Testis (tissue), 3 donors: ENCODE data around the gene MMP28. TPM values are rescaled to one million over a fixed set of nuclear protein-coding genes. Genes with fewer than 3 reads are reported as not detected.

Source experiments
- DNase-seq: peaks from one replicate; pipeline ENCODE4 v3.0.0-alpha.2; 2019
- H3K27ac ChIP-seq, 2 donors: fragments of 200-600 bp; sonication (generic); one replicate each; pipeline ENCODE4 v1.5.1; 2019
- H3K27me3 ChIP-seq: fragments of 200-600 bp; sonication (generic); one replicate; pipeline ENCODE4 v1.5.1; 2019
- H3K36me3 ChIP-seq: fragments of 200-600 bp; sonication (generic); one replicate; pipeline ENCODE4 v1.5.1; 2017; ENCODE audit warnings: low read depth; ENCODE audit errors: missing control alignments
- H3K4me1 ChIP-seq: fragments of 200-600 bp; sonication (generic); one replicate; pipeline ENCODE4 v1.5.1; 2019
- H3K4me3 ChIP-seq, 2 donors: fragments of 200-600 bp; sonication (generic); one replicate each; pipeline ENCODE4 v1.5.1; 2017 to 2019
- H3K9me3 ChIP-seq: fragments of 200-600 bp; sonication (generic); one replicate; pipeline ENCODE4 v1.5.1; 2017
- POLR2A ChIP-seq: fragments of 450-650 bp; IDR thresholded peaks from one replicate; pipeline ENCODE4 v1.6.1; 2017; ENCODE audit warnings: antibody characterized with exemption, mild to moderate bottlenecking, moderate library complexity
- WGBS, 2 donors: methylation state at CpG; one replicate each; pipeline ENCODE4 v1.1.5; 2018; 5-methylcytosine and 5-hydroxymethylcytosine counted together
- intact Hi-C: fragments of 100-400 bp; cut with DNase I; formaldehyde crosslinking; loops from one replicate; pipeline ENCODE4 v1.15.1; 2023; ENCODE audit warnings: low total_unique reads
- polyA plus RNA-seq: library from polyadenylated mRNA; stranded (reverse); fragments of 350-450 nt; fragmentation: Illumina TruSeq; extraction: RNeasy Lipid Tissue Mini Kit (QIAGEN cat#74804); gene quantifications from one replicate; pipeline ENCODE4 v1.2.3, GENCODE V29; 2014; ENCODE audit warnings: low read depth, low replicate concordance; ENCODE audit not compliant: insufficient read depth
- total RNA-seq, 2 donors: library from RNA; depleted of rRNA; stranded (reverse); fragments of >200 nt; gene quantifications; one replicate each; pipeline ENCODE4 v1.2.3, GENCODE V29; 2016
- TF ChIP-seq, protein P1 (sequence below), 3 experiments: fragments of 450-650 bp in 2 of 3; fragments of 200-600 bp in 1 of 3; sonication (generic) in 1 of 3; IDR thresholded peaks; one replicate each; pipeline ENCODE4 v1.5.1; 2016 to 2019; ENCODE audit warnings: antibody characterized with exemption in 3 of 3, mild to moderate bottlenecking in 2 of 3, moderate library complexity in 1 of 3

Gene MMP28
- total and polyA plus RNA-seq, 3 donors from 2014 or later = 78.3 to 237 (median 179) TPM

DNA sequence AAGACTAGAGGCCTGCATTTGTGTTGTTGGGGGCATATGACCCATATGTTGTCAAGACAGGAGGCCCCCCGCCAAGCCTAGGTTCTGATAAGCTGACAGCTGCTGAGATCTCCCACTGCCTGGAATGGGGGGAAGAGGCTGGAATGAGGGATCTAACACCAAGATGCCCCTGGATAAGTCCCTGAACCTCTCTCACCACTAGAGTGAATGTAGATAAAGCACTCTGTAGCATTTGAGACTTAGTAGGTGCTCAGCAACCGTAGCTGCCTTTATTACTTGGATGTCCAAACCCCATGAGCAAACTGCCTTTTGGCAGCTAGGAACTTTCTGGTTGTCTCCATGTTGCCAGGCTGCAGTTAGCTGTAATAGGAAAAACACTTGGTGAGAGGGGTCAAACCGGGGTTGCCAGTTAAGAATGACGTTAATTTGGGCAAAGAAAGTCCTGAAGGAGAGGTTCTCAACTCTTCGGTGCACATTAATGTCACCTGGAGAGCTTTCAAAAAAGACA lies 68.4 kb downstream of the MMP28 start:
- H3K4me3 ChIP-seq = no peak overlapping the region
- no peak for DNase-seq
- peaks cover 6% of the 10 kb centered on the region for H3K4me1 ChIP-seq
- H3K36me3 ChIP-seq = no peaks in the 10 kb centered on the region
- TF ChIP-seq POLR2A = no peak
- TF ChIP-seq, protein P1, sequence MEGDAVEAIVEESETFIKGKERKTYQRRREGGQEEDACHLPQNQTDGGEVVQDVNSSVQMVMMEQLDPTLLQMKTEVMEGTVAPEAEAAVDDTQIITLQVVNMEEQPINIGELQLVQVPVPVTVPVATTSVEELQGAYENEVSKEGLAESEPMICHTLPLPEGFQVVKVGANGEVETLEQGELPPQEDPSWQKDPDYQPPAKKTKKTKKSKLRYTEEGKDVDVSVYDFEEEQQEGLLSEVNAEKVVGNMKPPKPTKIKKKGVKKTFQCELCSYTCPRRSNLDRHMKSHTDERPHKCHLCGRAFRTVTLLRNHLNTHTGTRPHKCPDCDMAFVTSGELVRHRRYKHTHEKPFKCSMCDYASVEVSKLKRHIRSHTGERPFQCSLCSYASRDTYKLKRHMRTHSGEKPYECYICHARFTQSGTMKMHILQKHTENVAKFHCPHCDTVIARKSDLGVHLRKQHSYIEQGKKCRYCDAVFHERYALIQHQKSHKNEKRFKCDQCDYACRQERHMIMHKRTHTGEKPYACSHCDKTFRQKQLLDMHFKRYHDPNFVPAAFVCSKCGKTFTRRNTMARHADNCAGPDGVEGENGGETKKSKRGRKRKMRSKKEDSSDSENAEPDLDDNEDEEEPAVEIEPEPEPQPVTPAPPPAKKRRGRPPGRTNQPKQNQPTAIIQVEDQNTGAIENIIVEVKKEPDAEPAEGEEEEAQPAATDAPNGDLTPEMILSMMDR (IDR thresholded peaks at IDR 0.05) = no peak
- no peaks in the 10 kb centered on the region for H3K27me3 ChIP-seq
- WGBS, 2 donors = 81 to 82% methylated on average over 5 of the region's 5 CpGs
- H3K27ac ChIP-seq = no peak overlapping the region
- intact Hi-C loops = no loop called here
- H3K9me3 ChIP-seq = no peaks in the 10 kb centered on the region

DNA sequence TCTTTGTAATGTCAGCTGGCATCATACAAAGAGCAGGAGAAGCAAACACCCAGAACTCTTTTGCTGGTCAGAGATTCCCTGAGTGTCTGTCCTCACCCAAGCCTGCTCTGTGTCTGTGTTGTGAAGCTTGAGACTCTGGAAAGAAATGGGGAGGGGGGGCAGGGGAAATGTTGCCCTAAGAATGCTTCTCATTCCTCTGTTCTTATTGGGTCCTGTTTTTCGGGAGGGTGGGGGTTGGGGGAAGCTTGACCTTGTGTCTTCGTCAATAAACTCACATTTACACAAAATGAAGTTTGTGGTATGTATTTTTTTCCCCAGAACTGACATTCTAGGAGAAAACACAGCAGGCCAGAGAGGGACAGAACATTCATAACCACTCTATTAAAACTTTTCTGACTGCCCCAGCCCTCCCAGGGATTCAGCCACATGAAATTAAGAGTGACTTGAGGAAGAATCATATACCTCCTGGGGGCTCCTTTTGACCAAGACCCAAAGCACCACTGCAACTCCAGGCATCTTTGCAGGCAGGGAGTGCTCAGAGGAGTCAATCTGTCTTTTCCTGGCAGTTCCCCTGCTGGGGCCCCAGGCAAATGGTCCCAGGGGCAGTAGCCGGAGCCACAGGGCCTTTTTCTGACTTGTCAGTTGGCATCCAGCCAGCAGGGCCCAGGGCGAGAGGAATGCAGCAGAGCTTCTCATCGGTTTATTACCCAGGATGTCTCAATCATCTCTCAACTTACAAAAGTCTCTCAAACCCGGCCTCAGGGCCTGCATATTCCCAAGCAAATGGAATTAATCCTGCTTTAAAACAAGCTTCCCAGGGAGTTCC lies 69.1 kb downstream of the MMP28 start:
- Histone ChIP-seq H3K36me3 (no peaks in the 10 kb centered on the region), H3K27ac (no peak overlapping the region), H3K9me3 (no peaks in the 10 kb centered on the region), H3K4me3 (no peak overlapping the region), H3K4me1 (peaks cover 6% of the 10 kb centered on the region), H3K27me3 (no peaks in the 10 kb centered on the region)
- DNase-seq = no peak
- WGBS, 2 donors = 50 to 78% methylated on average over 6 of the region's 6 CpGs
- TF ChIP-seq POLR2A = no peak
- TF ChIP-seq, protein P1 (IDR thresholded peaks at IDR 0.05) = no peak
- intact Hi-C loops = no loop called here

- no peaks in the 10 kb centered on the region for H3K9me3 ChIP-seq
- H3K36me3 ChIP-seq = no peaks in the 10 kb centered on the region
- no peak for DNase-seq
- no peak overlapping the region for H3K27ac ChIP-seq
- H3K4me1 ChIP-seq = peaks cover under 1% of the 10 kb centered on the region
- 81 to 91% methylated on average over 2 of the region's 2 CpGs for WGBS, 2 donors
- TF ChIP-seq POLR2A = no peak
- TF ChIP-seq, protein P1 (IDR thresholded peaks at IDR 0.05) = no peak
- H3K27me3 ChIP-seq = no peaks in the 10 kb centered on the region
- no peak overlapping the region for H3K4me3 ChIP-seq
- intact Hi-C loops = no loop called here
These were observed 69.7 kb downstream of the MMP28 start for GRCh38 chr17:35725802-35726126.

DNA sequence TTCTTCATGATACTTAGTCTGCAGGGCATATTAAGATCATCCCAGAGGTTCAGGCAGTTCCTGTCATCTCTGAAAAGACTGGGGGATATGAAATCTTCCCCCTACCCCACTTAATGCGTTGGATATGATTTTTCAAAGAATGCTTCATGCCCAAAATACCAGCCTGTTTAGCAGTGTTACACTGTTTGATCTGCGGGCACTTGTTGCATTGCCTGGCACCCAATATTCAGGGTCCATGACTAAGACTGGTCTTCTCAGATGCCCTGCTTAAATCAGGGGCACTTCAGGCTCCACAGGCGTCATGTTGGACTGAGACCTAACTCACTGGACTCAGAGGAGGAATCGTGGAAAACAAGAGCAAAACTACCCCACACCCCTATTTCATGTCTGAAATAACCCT lies 70.4 kb downstream of the MMP28 start:
- no peaks in the 10 kb centered on the region for H3K27me3 ChIP-seq
- no peaks in the 10 kb centered on the region for H3K9me3 ChIP-seq
- no peaks in the 10 kb centered on the region for H3K4me1 ChIP-seq
- TF ChIP-seq POLR2A = no peak
- TF ChIP-seq, protein P1 (IDR thresholded peaks at IDR 0.05) = no peak
- no peak overlapping the region for H3K27ac ChIP-seq
- intact Hi-C loops = no loop called here
- DNase-seq = no peak
- 86 to 96% methylated on average over 4 of the region's 4 CpGs for WGBS, 2 donors
- no peak overlapping the region for H3K4me3 ChIP-seq
- H3K36me3 ChIP-seq = no peaks in the 10 kb centered on the region

GRCh38 chr17:35723735-35724134 lies 71.7 kb downstream of the MMP28 start:
- no peaks in the 10 kb centered on the region for H3K4me1 ChIP-seq
- H3K27ac ChIP-seq = no peak overlapping the region
- DNase-seq = no peak
- H3K36me3 ChIP-seq = no peaks in the 10 kb centered on the region
- H3K4me3 ChIP-seq = no peak overlapping the region
- H3K9me3 ChIP-seq = no peaks in the 10 kb centered on the region
- no peak for TF ChIP-seq POLR2A
- TF ChIP-seq, protein P1 (IDR thresholded peaks at IDR 0.05) = no peak
- intact Hi-C loops = no loop called here
- WGBS, 2 donors = 93 to 97% methylated on average over 2 of the region's 2 CpGs
- no peaks in the 10 kb centered on the region for H3K27me3 ChIP-seq
